Dermis blood vessel endothelial cell (primary cell): Measurements from ENCODE around the gene PRKG1. TPM values are rescaled to one million over a fixed set of nuclear protein-coding genes. Genes with fewer than 3 reads are reported as not detected.

Experiments used
- DNase-seq: peaks from one replicate; pipeline ENCODE4 v3.0.0; 2010
- total RNA-seq: library from RNA; depleted of rRNA; stranded (reverse); fragments of >200 nt; gene quantifications from 2 replicates; pipeline ENCODE4 v1.2.3, GENCODE V29; 2014

PRKG1 gene
- total RNA-seq, 1 donor from 2014 or later, result 4.1 TPM

GRCh38 chr10:51076299-51076841 lies 2.1 kb downstream of the PRKG1 start:
- DNase-seq, result no peak

- DNase-seq, result no peak
Measured at GRCh38 chr10:51077074-51077473, 2.8 kb downstream of the PRKG1 start.

GRCh38 chr10:51077507-51077906 lies 3.2 kb downstream of the PRKG1 start:
- DNase-seq, result no peak

GRCh38 chr10:51079331-51079730 lies 5.0 kb downstream of the PRKG1 start:
- no peak for DNase-seq

- no peak for DNase-seq
Measured at GRCh38 chr10:51079766-51080165, 5.5 kb downstream of the PRKG1 start.

- no peak for DNase-seq
Measured at GRCh38 chr10:51080311-51081006, 6.2 kb downstream of the PRKG1 start.

GRCh38 chr10:51082857-51083256 lies 8.6 kb downstream of the PRKG1 start:
- no peak for DNase-seq

- no peak for DNase-seq
Measured at GRCh38 chr10:51083356-51083853, 9.1 kb downstream of the PRKG1 start.

- no peak for DNase-seq
Measured at GRCh38 chr10:51085204-51085603, 10.9 kb downstream of the PRKG1 start.

- DNase-seq, result no peak
Measured at GRCh38 chr10:51086710-51087109, 12.4 kb downstream of the PRKG1 start.

GRCh38 chr10:51087114-51087513 lies 12.8 kb downstream of the PRKG1 start:
- DNase-seq, result no peak

GRCh38 chr10:51090190-51090589 lies 15.9 kb downstream of the PRKG1 start:
- DNase-seq, result no peak

- DNase-seq, result no peak
Measured at GRCh38 chr10:51092402-51092801, 18.1 kb downstream of the PRKG1 start.

GRCh38 chr10:51095444-51095843 lies 21.2 kb downstream of the PRKG1 start:
- no peak for DNase-seq

- DNase-seq, result no peak
Measured at GRCh38 chr10:51097546-51097945, 23.3 kb downstream of the PRKG1 start.

- DNase-seq, result no peak
Measured at GRCh38 chr10:51100221-51100620, 25.9 kb downstream of the PRKG1 start.

GRCh38 chr10:51103554-51104217 lies 29.4 kb downstream of the PRKG1 start:
- DNase-seq, result no peak

GRCh38 chr10:51106311-51106945 lies 32.1 kb downstream of the PRKG1 start:
- DNase-seq, result no peak

- no peak for DNase-seq
Measured at GRCh38 chr10:51108406-51108805, 34.1 kb downstream of the PRKG1 start.

GRCh38 chr10:51109801-51110533 lies 35.7 kb downstream of the PRKG1 start:
- no peak for DNase-seq

- DNase-seq, result no peak
Measured at GRCh38 chr10:51112013-51112412, 37.7 kb downstream of the PRKG1 start.

- no peak for DNase-seq
Measured at GRCh38 chr10:51113007-51113406, 38.7 kb downstream of the PRKG1 start.
